ENCODE results near the gene CEP120.

CEP120 gene

DNA sequence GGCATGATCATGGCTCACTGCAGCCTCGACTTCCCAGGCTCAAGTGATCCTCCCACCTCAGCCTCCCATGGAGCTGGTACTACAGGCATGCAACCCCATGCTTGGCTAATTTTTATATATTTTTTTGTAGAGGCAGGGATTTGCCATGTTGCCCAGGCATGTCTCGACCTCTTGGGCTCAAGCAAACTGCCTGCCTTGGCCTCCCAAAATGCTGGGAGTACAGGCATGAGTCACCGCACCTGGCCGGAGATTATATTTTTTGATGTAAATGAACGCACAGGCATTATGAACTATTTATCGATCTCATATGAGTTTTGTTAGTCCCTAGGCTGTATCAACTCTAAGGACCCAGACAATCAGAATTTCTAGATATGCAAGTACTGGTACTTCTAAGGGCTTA is 25.5 kb upstream of the CEP120 start:
- TF ChIP-seq, protein P1, sequence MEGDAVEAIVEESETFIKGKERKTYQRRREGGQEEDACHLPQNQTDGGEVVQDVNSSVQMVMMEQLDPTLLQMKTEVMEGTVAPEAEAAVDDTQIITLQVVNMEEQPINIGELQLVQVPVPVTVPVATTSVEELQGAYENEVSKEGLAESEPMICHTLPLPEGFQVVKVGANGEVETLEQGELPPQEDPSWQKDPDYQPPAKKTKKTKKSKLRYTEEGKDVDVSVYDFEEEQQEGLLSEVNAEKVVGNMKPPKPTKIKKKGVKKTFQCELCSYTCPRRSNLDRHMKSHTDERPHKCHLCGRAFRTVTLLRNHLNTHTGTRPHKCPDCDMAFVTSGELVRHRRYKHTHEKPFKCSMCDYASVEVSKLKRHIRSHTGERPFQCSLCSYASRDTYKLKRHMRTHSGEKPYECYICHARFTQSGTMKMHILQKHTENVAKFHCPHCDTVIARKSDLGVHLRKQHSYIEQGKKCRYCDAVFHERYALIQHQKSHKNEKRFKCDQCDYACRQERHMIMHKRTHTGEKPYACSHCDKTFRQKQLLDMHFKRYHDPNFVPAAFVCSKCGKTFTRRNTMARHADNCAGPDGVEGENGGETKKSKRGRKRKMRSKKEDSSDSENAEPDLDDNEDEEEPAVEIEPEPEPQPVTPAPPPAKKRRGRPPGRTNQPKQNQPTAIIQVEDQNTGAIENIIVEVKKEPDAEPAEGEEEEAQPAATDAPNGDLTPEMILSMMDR (conservative IDR thresholded peaks at IDR 0.05; ENCODE audit: low read depth, low read length) = no peak
- no peak for DNase-seq (ENCODE audit: low read depth)
- no peak overlapping the region for H3K4me3 ChIP-seq (ENCODE audit: low read length)

DNA sequence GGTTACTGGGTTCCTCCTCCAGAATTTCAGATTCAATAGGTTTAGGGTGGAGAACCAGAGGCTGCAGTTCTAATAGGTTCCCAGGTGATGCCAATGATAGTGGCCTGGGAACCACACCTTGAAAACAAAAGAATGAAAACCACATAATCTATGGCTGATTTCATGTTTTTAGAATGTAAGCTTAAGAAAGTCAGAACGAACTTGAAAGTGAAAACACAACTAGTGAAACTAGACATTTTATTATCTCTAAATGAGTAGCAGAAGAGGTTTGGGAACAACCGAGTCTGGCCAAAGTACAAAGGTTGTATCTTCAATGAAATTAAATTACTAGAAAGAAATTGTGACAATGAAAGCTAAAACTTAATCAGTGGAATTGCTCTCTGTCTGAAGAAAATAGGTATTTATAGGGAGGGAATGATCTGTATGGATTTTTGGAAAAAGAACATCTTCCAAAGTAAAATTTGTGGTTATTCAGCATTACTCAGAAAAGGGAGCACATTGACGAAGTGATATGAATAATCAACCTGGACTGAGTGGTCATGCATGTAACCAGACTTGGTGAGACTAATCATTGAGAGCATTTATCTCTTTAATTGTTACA is 24.9 kb upstream of the CEP120 start:
- H3K4me3 ChIP-seq (ENCODE audit: low read length) = no peak overlapping the region
- no peak for DNase-seq (ENCODE audit: low read depth)
- TF ChIP-seq, protein P1 (conservative IDR thresholded peaks at IDR 0.05; ENCODE audit: low read depth, low read length) = no peak

DNA sequence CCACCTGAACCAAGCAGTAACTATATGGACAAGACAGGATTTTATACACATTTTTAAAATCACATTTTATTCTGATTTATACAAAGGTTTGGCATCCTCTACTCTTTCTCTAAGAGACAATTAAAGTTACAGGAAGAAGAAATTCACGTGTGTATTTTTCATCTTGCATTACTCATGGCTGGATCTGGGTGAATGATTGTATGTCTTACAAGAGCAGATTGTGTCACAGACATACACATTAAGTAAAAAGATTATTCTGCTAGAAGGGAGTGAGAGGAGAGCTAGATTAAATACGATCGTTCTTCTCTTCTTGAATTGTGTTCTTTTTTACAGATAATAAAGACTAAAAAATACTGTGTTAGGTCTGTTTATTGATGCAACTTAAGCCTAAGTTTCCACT is 20.8 kb upstream of the CEP120 start:
- H3K4me3 ChIP-seq (ENCODE audit: low read length) = no peak overlapping the region
- TF ChIP-seq, protein P1 (conservative IDR thresholded peaks at IDR 0.05; ENCODE audit: low read depth, low read length) = no peak
- DNase-seq (ENCODE audit: low read depth) = no peak

DNA sequence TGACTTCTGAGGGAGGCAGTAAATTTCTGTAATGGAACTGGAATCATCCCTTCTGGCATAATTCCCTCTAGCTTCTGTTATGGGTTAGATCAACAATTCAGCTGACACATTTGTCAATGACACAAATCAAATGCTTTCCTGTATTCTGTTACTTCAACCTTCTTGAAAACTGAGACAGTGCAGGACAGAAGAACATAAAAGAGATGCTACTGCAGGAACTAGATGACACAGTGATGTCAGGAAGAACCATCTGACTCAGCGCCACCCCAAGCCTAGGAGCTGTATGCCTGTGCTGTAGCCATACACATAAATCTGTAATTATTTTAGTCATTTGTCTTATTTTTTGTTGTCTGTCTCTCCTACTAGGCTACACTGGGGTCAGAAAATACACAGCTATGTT is 18.2 kb upstream of the CEP120 start:
- TF ChIP-seq, protein P1 (conservative IDR thresholded peaks at IDR 0.05; ENCODE audit: low read depth, low read length) = no peak
- no peak overlapping the region for H3K4me3 ChIP-seq (ENCODE audit: low read length)
- DNase-seq (ENCODE audit: low read depth) = no peak

DNA sequence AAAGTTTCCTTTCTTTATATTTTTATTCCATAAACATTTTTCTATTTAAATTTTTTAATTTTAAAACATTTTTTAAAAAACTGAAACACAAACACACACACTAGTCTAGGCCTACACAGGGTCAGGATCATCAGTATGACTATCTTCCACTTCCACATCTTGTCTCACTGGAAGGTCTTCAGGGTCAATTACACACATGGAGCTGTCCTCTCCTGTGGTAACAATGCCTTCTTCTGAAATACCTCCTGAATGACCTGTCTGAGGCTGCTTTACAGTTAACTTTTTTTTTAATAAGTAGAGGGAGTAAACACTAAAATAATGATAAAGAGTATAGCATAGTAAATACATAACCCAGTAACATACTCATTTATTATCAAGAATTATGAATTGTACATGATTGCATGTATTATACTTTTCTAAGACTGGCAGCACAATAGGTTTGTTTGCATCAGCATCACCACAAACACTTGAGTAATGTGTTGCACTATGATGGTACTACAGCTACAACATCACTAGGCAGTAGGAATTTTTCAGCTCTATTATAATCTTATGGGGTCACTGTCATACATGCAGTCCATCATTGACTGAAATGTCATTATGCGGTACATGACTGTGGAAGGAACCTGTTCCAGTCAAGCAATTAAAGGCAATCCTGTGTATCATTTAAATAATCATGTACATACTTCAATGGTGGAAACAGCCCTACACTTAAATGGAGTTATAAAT is 17.4 kb upstream of the CEP120 start:
- H3K4me3 ChIP-seq (ENCODE audit: low read length) = no peak overlapping the region
- TF ChIP-seq, protein P1 (conservative IDR thresholded peaks at IDR 0.05; ENCODE audit: low read depth, low read length) = no peak
- no peak for DNase-seq (ENCODE audit: low read depth)

DNA sequence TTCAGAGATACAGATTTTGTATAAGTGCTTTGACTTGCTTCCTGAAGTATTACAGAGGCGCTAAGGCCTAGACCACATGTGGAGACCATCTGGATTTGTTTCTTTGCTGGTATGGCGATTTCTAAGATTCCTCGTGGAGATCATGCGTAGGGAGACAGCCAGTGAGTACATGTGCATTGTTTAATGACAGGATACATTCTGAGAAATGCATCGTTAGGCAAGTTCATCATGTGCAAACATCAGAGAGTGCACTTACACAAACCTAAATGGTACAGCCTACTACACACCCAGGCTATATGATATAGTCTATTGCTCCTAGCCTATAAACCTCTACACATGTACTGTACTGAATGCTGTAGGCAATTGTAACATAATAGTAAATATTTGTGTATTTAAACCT is 16.5 kb upstream of the CEP120 start:
- no peak overlapping the region for H3K4me3 ChIP-seq (ENCODE audit: low read length)
- no peak for DNase-seq (ENCODE audit: low read depth)
- TF ChIP-seq, protein P1 (conservative IDR thresholded peaks at IDR 0.05; ENCODE audit: low read depth, low read length) = no peak

DNA sequence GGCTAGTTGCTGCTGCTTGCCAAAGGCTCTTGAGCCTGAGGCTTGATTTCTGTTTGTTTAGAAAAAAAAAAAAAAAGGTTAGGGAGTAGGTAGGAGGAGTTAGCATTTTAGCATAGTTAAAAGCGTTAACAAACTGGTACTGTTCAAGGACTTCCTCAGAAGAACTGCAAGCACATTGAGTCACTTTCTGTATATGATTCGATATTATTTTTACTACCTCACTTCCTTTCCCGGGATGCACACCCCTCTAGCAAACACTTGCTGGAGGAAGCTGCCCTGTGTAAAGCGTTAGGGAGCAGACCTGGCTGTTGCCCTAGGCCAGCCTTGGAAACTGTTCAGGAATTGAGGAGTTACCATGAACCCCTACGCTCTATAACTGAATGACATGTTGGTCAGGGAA is 15.7 kb upstream of the CEP120 start:
- DNase-seq (ENCODE audit: low read depth) = no peak
- TF ChIP-seq, protein P1 (conservative IDR thresholded peaks at IDR 0.05; ENCODE audit: low read depth, low read length) = no peak
- no peak overlapping the region for H3K4me3 ChIP-seq (ENCODE audit: low read length)

Measured in retinal pigment epithelial cell (primary cell).